GM12865 (cell line): ENCODE measurements around the gene ASTN2.

Source experiments
- DNase-seq: peaks from one replicate; pipeline ENCODE4 v3.0.0; 2010; ENCODE audit warnings: low read depth
- H3K4me3 ChIP-seq: 2 replicates; pipeline ENCODE4 v1.5.1; 2011; ENCODE audit warnings: mild to moderate bottlenecking, low read depth, low read length, control low read depth
- TF ChIP-seq, protein P1 (sequence below): IDR thresholded peaks from 2 replicates; pipeline ENCODE4 v1.5.1; 2011; ENCODE audit warnings: low read length, control low read depth, low read depth, inconsistent platforms; ENCODE audit not compliant: insufficient read depth; ENCODE audit errors: missing control alignments

Gene ASTN2

GRCh38 chr9:116941266-116941665 is 473.6 kb downstream of the ASTN2 start:
- H3K4me3 ChIP-seq = no peak overlapping the region
- TF ChIP-seq, protein P1, sequence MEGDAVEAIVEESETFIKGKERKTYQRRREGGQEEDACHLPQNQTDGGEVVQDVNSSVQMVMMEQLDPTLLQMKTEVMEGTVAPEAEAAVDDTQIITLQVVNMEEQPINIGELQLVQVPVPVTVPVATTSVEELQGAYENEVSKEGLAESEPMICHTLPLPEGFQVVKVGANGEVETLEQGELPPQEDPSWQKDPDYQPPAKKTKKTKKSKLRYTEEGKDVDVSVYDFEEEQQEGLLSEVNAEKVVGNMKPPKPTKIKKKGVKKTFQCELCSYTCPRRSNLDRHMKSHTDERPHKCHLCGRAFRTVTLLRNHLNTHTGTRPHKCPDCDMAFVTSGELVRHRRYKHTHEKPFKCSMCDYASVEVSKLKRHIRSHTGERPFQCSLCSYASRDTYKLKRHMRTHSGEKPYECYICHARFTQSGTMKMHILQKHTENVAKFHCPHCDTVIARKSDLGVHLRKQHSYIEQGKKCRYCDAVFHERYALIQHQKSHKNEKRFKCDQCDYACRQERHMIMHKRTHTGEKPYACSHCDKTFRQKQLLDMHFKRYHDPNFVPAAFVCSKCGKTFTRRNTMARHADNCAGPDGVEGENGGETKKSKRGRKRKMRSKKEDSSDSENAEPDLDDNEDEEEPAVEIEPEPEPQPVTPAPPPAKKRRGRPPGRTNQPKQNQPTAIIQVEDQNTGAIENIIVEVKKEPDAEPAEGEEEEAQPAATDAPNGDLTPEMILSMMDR = no peak
- DNase-seq = no peak

DNA sequence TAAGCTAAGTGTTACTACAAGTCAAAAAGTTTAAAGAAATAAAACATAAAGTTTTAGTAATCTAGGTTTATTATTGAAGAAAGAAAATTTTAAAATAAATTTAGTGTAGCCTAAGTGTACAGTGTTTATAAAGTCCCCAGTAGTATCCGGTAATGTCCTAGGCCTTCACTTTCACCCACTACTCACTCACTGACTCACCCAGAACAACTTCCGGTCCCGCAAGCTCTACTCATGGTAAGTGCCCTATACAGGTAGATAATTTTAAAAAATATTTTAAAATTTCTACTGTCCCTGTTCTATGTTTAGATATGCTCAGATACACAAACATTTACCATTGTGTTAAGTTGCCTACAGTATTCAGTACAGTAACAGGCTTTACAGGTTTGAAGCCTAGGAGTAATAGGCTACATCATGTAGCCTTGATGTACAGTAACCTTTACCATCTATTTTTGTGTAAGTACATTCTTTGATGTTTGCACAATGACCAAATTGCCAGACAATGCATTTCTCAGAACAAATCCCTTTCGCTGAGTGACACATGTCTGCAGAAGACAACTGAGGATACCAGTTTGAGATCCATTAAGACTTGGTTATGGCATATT is 474.1 kb downstream of the ASTN2 start:
- DNase-seq = no peak
- no peak overlapping the region for H3K4me3 ChIP-seq
- TF ChIP-seq, protein P1 = no peak

DNA sequence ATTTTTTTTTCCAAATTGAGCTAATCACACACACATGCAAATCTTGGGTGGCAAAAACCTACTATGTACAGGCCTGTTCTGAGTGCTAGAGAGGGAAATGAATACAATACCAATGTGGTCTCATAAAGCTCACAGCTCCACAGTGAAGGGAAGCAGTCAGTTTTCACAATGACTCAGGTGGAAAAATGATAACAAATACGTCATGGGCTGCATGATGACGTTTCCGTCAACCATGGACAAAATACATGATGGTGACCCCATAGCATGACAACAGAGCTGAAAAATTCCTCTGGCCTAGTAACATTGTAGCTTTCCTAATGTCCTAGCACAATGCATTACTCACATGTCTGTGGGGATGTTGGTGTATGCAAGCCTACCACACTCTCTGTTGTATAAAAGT is 475.2 kb downstream of the ASTN2 start:
- TF ChIP-seq, protein P1 = no peak
- peak; percentile 35 for DNase-seq

GRCh38 chr9:116939161-116939560 is 475.7 kb downstream of the ASTN2 start:
- DNase-seq = no peak
- H3K4me3 ChIP-seq = no peak overlapping the region
- TF ChIP-seq, protein P1 = no peak

More for the DNA sequence above, 475.2 kb downstream of the ASTN2 start:
- H3K4me3 ChIP-seq = no peak overlapping the region

- DNase-seq = no peak
- H3K4me3 ChIP-seq = no peak overlapping the region
- TF ChIP-seq, protein P1 = no peak
Measured at GRCh38 chr9:116937361-116937760, 477.5 kb downstream of the ASTN2 start.

- TF ChIP-seq, protein P1 = no peak
Measured at GRCh38 chr9:116935149-116935897, 479.5 kb downstream of the ASTN2 start.

More at GRCh38 chr9:116935149-116935897, 479.5 kb downstream of the ASTN2 start:
- H3K4me3 ChIP-seq = no peak overlapping the region
- peak; percentile 28 for DNase-seq
